A549 (cell line): ENCODE data around the gene AMOT. TPM values are rescaled to one million over a fixed set of nuclear protein-coding genes. Genes with fewer than 3 reads are reported as not detected.

Experiments used
- ATAC-seq, 2 experiments: fragments of 200-7000 bp in 1 of 2; fragments of >200 bp in 1 of 2; cut with Nextera tagmentation in 1 of 2; cut with Tn5 transposase in 1 of 2; 3 replicates each; pipeline versions ENCODE4 v1.8.0 to v1.9.1; 2018 to 2020; ENCODE audit warnings: mild to moderate bottlenecking in 1 of 2, moderate library complexity in 1 of 2
- CTCF ChIA-PET: fragments of 300-600 bp; sonication (Branson Sonifier 250); formaldehyde crosslinking; extraction: SDS; loops from one replicate; lab custom pipeline; 2021; ENCODE audit warnings: antibody characterized with exemption, inconsistent platforms; lab: Yijun Ruan, JAX
- POLR2A ChIA-PET: fragments of 350-600 bp; formaldehyde crosslinking; extraction: SDS; loops from one replicate; lab custom pipeline; 2021; ENCODE audit warnings: antibody characterized with exemption, inconsistent platforms; lab: Yijun Ruan, JAX
- DNase-seq, 2 experiments: peaks; one replicate each; pipeline versions ENCODE4 v3.0.0 to v3.0.0-alpha.2; 2011 to 2016; ENCODE audit warnings: low read depth in 1 of 2, low spot score in 1 of 2
- FAIRE-seq: peaks from 2 replicates; lab custom pipeline; 2011; peaks lifted over from hg19 to GRCh38; lab: Jason Lieb, UNC
- H3K27ac ChIP-seq, 2 experiments: fragments of >200 bp; sonication (Bioruptor Twin); formaldehyde crosslinking; 3 replicates each; pipeline ENCODE4 v1.5.1; 2016 to 2017
- H3K4me1 ChIP-seq: fragments of >200 bp; sonication (Bioruptor Twin); formaldehyde crosslinking; 3 replicates; pipeline ENCODE4 v1.6.1; 2016
- H3K4me2 ChIP-seq: fragments of >200 bp; sonication (Bioruptor Twin); formaldehyde crosslinking; 3 replicates; pipeline ENCODE4 v1.6.1; 2016
- H3K4me3 ChIP-seq: fragments of >200 bp; sonication (Bioruptor Twin); formaldehyde crosslinking; 3 replicates; pipeline ENCODE4 v1.5.1; 2016
- H3K9me3 ChIP-seq: fragments of >200 bp; sonication (Bioruptor Twin); formaldehyde crosslinking; 3 replicates; pipeline ENCODE4 v1.6.1; 2016
- BCL3 ChIP-seq: fragments of >200 bp; sonication (Bioruptor Twin); formaldehyde crosslinking; IDR thresholded peaks from 3 replicates; pipeline ENCODE4 v1.6.1; 2016
- CBX8 ChIP-seq: fragments of 200-600 bp; sonication (generic); IDR thresholded peaks from 2 replicates; pipeline ENCODE4 v1.6.1; 2016
- CEBPB ChIP-seq, 2 experiments: fragments of >200 bp in 1 of 2; sonication (Bioruptor Twin) in 1 of 2; formaldehyde crosslinking in 1 of 2; IDR thresholded peaks; 2 replicates each; pipeline ENCODE4 v1.6.1; 2012 to 2016
- CHD4 ChIP-seq: fragments of 200-600 bp; sonication (generic); IDR thresholded peaks from 2 replicates; pipeline ENCODE4 v1.6.1; 2016; ENCODE audit warnings: antibody characterized with exemption, mild to moderate bottlenecking, borderline replicate concordance
- CTCF ChIP-seq: fragments of >200 bp; sonication (Bioruptor Twin); formaldehyde crosslinking; IDR thresholded peaks from 3 replicates; pipeline ENCODE4 v1.5.1; 2016
- E2F6 ChIP-seq: IDR thresholded peaks from 2 replicates; pipeline ENCODE4 v1.6.1; 2012; ENCODE audit warnings: low read depth, borderline replicate concordance
- EHF ChIP-seq: fragments of 250-450 bp; sonication (Bioruptor Pico); IDR thresholded peaks from 2 replicates; pipeline ENCODE4 v1.5.0; 2020; ENCODE audit warnings: mild to moderate bottlenecking
- HMGXB4 ChIP-seq: fragments of 250-450 bp; sonication (Bioruptor Pico); IDR thresholded peaks from 2 replicates; pipeline ENCODE4 v1.5.0; 2021; ENCODE audit warnings: mild to moderate bottlenecking, moderate library complexity, borderline replicate concordance
- HOXB13 ChIP-seq: fragments of 250-450 bp; sonication (Bioruptor Pico); IDR thresholded peaks from 2 replicates; pipeline ENCODE4 v1.5.0; 2020; ENCODE audit warnings: low read depth, mild to moderate bottlenecking, moderate library complexity
- HOXB5 ChIP-seq: fragments of 250-450 bp; sonication (Bioruptor Pico); IDR thresholded peaks from 2 replicates; pipeline ENCODE4 v1.5.0; 2020; ENCODE audit warnings: mild to moderate bottlenecking, moderate library complexity
- MAFK ChIP-seq: fragments of 450-650 bp; IDR thresholded peaks from 2 replicates; pipeline ENCODE4 v1.6.1; 2014; ENCODE audit not compliant: partially characterized antibody
- NR3C1 ChIP-seq: fragments of >200 bp; sonication (Bioruptor Twin); formaldehyde crosslinking; IDR thresholded peaks from 3 replicates; pipeline ENCODE4 v1.6.1; 2017
- POLR2A ChIP-seq: IDR thresholded peaks from 2 replicates; pipeline ENCODE4 v1.6.1; 2012; ENCODE audit warnings: mild to moderate bottlenecking, low read length
- POLR2AphosphoS2 ChIP-seq: conservative IDR thresholded peaks from 2 replicates; pipeline ENCODE4 v1.6.1; 2012; ENCODE audit warnings: low read length, improper control_type of control experiment, inconsistent platforms
- RCOR1 ChIP-seq: fragments of 150-350 bp; IDR thresholded peaks from 2 replicates; pipeline ENCODE4 v1.6.1; 2014; ENCODE audit warnings: antibody characterized with exemption, low read length, low read depth
- SREBF2 ChIP-seq: fragments of 450-650 bp; IDR thresholded peaks from 2 replicates; pipeline ENCODE4 v1.6.1; 2014; ENCODE audit warnings: mild to moderate bottlenecking, moderate library complexity
- ZC3H11A ChIP-seq: fragments of 450-650 bp; IDR thresholded peaks from 2 replicates; pipeline ENCODE4 v1.6.1; 2014; ENCODE audit warnings: antibody characterized with exemption, mild to moderate bottlenecking
- WGBS: methylation state at CpG from one replicate; pipeline ENCODE4 v1.1.6; 2017; ENCODE audit errors: missing lambda C conversion rate; 5-methylcytosine and 5-hydroxymethylcytosine counted together
- polyA plus RNA-seq, 4 experiments: library from polyadenylated mRNA; depleted of rRNA in 3 of 4; stranded (reverse); fragments of >200 nt; fragmentation: RNase III in 1 of 4; extraction: RNeasy Plus Mini Kit Qiagen cat#74134 plus additional on column Dnase treatment in 1 of 4; gene quantifications; 2 replicates in 3 of 4; 3 replicates in 1 of 4; pipeline ENCODE4 v1.2.3, GENCODE V29; 2011 to 2017

AMOT gene
- polyA plus RNA-seq, 2 of the 4 experiments (the other 2 are of a cell fraction) = 0.03 to 0.05 TPM

- 39% methylated on average over 2 of the region's 2 CpGs for WGBS
These were observed 73.9 kb downstream of the AMOT start for GRCh38 chrX:112766774-112767173.

GRCh38 chrX:112761242-112762207, 79.1 kb downstream of the AMOT start:
- no peak overlapping the region for H3K4me2 ChIP-seq
- H3K27ac ChIP-seq = no peak overlapping the region
- FAIRE-seq = no peak
- H3K4me1 ChIP-seq = no peaks in the 10 kb centered on the region
- H3K4me3 ChIP-seq = no peak overlapping the region
- 31% methylated on average over 7 of the region's 7 CpGs for WGBS
- TF ChIP-seq CTCF = no peak
- H3K9me3 ChIP-seq = no peaks in the 10 kb centered on the region
- ChIA-PET CTCF (no interaction called here), POLR2A (no interaction called here)
- DNase-seq = no peak
- ATAC-seq = no peak

More at GRCh38 chrX:112766774-112767173, 73.9 kb downstream of the AMOT start:
- ATAC-seq (no peak), FAIRE-seq (no peak)
- H3K9me3 ChIP-seq = no peaks in the 10 kb centered on the region
- ChIA-PET POLR2A (no interaction called here), CTCF (no interaction called here)
- H3K27ac ChIP-seq = no peak overlapping the region
- no peak overlapping the region for H3K4me3 ChIP-seq
- TF ChIP-seq SREBF2 = no peak
- no peak for TF ChIP-seq MAFK
- no peak for TF ChIP-seq POLR2A
- no peak for TF ChIP-seq BCL3
- TF ChIP-seq, all 56 proteins: peak for 0
- Histone ChIP-seq H3K4me2 (no peak overlapping the region), H3K4me1 (no peaks in the 10 kb centered on the region)
- DNase-seq = no peak

- Histone ChIP-seq H3K9me3 (no peaks in the 10 kb centered on the region), H3K4me1 (no peaks in the 10 kb centered on the region), H3K4me2 (no peak overlapping the region), H3K4me3 (no peak overlapping the region)
- no peak for DNase-seq
- ChIA-PET POLR2A (no interaction called here), CTCF (no interaction called here)
- TF ChIP-seq EHF (CRISPR knock-in tag) = no peak
- no peak for TF ChIP-seq MAFK
- TF ChIP-seq RCOR1 = no peak
- no peak for TF ChIP-seq POLR2AphosphoS2
- no peak for TF ChIP-seq CHD4
- no peak for TF ChIP-seq CEBPB (IDR thresholded peaks at IDR 0.05)
- TF ChIP-seq CTCF = no peak
- no peak for TF ChIP-seq SREBF2
- TF ChIP-seq BCL3 = no peak
- TF ChIP-seq ZC3H11A = no peak
- TF ChIP-seq HOXB13 (CRISPR knock-in tag) = no peak
- TF ChIP-seq E2F6 = no peak
- no peak for TF ChIP-seq CBX8
- no peak for TF ChIP-seq HOXB5
- no peak for TF ChIP-seq NR3C1
- TF ChIP-seq HMGXB4 (CRISPR knock-in tag) = no peak
- TF ChIP-seq, all 56 proteins: peak for 0
- WGBS = 13% methylated on average over 2 of the region's 2 CpGs
- no peak overlapping the region for H3K27ac ChIP-seq
- FAIRE-seq (no peak), ATAC-seq (no peak)
These were observed 79.9 kb downstream of the AMOT start for GRCh38 chrX:112760697-112761096.
